Measurements from ENCODE around the gene PLBD2. TPM values are rescaled to one million over a fixed set of nuclear protein-coding genes. Genes with fewer than 3 reads are reported as not detected.

PLBD2 gene
- total and polyA plus RNA-seq, 9 of the 15 experiments (the other 6 are each of a cell fraction or from before 2014, with no cell fraction given): 2.4 to 37.4 (median 6.0) TPM

DNA sequence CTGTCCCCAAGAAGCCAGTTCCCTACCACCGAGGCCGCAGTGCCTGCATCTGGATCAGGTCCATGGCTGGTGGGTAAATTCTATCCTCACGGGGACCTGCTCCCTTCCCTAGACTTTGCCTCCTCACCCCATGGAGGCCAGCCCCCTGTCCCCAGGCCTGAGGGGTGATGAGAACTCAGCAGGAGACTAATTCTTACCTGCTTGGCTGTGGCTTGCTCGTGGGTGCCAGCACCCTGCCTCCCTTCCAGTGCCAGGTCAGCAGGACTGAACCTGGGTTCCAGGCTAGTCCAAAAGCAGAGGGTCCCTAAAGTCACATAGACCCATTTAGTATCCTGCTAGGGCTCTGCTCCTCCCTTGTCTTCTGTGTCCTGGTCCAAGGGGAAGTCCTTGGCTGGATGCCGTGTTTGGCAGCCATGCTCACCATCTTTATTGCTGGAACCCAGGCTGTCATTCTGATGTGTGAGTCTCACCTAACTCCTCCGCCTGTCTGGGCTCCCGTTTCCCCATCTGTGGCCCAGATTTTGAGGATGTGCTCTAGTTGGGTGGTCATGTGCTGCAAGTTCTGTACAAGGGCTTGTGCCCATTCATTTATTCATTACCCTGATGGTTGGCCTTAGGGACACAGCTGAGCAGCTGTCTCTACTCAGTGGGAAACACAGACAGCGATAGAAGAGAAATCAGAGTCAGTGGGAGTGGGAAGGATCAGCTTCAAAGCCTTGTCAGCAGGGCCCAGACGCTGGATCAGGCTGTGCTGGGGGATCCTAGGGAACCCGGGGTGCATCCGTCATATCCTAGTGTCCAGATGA, 949 bp downstream of the PLBD2 start (continued):
- TF ChIP-seq, protein P1, sequence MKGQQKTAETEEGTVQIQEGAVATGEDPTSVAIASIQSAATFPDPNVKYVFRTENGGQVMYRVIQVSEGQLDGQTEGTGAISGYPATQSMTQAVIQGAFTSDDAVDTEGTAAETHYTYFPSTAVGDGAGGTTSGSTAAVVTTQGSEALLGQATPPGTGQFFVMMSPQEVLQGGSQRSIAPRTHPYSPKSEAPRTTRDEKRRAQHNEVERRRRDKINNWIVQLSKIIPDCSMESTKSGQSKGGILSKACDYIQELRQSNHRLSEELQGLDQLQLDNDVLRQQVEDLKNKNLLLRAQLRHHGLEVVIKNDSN (CRISPR knock-in tag; IDR thresholded peaks at IDR 0.05): 0 out of 2 replicates have a peak, but pooled peaks have one; percentile 10
- TF ChIP-seq NR2F6 (CRISPR knock-in tag; IDR thresholded peaks at IDR 0.05) (no peak), RFX7 (CRISPR knock-in tag; IDR thresholded peaks at IDR 0.05) (no peak), YY1 (IDR thresholded peaks at IDR 0.05; ENCODE audit: borderline replicate concordance in 1 of 3, control insufficient read depth in 1 of 3, extremely low read depth in 1 of 3, insufficient read depth in 3 of 3, insufficient read length in 1 of 3, insufficient replicate concordance in 2 of 3, low read depth in 1 of 3, low read length in 2 of 3) (peak in 1 of 3 experiments; percentile 45), SOX6 (IDR thresholded peaks at IDR 0.05) (no peak), FOXA3 (CRISPR knock-in tag; conservative IDR thresholded peaks at IDR 0.05 in 1 of 2, IDR thresholded peaks at IDR 0.05 in 1 of 2) (0 out of 4 replicates have a peak, but pooled peaks of 1 of the 2 experiments have one; percentile 4), NELFE (IDR thresholded peaks at IDR 0.05; ENCODE audit: insufficient read depth, insufficient read length) (no peak)
- TF ChIP-seq, protein P2, sequence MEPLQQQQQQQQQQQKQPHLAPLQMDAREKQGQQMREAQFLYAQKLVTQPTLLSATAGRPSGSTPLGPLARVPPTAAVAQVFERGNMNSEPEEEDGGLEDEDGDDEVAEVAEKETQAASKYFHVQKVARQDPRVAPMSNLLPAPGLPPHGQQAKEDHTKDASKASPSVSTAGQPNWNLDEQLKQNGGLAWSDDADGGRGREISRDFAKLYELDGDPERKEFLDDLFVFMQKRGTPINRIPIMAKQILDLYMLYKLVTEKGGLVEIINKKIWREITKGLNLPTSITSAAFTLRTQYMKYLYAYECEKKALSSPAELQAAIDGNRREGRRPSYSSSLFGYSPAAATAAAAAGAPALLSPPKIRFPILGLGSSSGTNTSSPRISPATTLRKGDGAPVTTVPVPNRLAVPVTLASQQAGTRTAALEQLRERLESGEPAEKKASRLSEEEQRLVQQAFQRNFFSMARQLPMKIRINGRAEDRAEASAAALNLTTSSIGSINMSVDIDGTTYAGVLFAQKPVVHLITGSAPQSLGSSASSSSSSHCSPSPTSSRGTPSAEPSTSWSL (CRISPR knock-in tag; IDR thresholded peaks at IDR 0.05; ENCODE audit: borderline replicate concordance): no peak
- TF ChIP-seq, protein P3, sequence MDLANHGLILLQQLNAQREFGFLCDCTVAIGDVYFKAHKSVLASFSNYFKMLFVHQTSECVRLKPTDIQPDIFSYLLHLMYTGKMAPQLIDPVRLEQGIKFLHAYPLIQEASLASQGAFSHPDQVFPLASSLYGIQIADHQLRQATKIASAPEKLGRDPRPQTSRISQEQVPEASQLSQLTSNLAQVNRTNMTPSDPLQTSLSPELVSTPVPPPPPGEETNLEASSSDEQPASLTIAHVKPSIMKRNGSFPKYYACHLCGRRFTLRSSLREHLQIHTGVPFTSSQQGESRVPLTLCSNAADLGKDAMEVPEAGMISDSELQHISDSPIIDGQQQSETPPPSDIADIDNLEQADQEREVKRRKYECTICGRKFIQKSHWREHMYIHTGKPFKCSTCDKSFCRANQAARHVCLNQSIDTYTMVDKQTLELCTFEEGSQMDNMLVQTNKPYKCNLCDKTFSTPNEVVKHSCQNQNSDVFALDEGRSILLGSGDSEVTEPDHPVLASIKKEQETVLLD (IDR thresholded peaks at IDR 0.05): no peak

Data from K562 (cell line).